Activated T-helper 1 cell treated with anti-CD3 and anti-CD28 coated beads, Interleukin-2, amount 50 U/mL, for 16 hours (primary cell): Measurements from ENCODE around the gene TRAF2.
A peak's percentile ranks its signal among the peaks of the same experiment; 100 is the strongest.
"Not testable (repeated sequence)": the region's sequence is repeated elsewhere in the genome, so short reads cannot be mapped to it uniquely, and the experiment has no call there.

Experiments used
- DNase-seq, 2 donors: peaks; one replicate each; pipeline ENCODE4 v3.0.0-alpha.2; 2020; ENCODE audit warnings: low read depth in 1 of 2, low spot score in 1 of 2

Gene TRAF2

GRCh38 chr9:136881691-136882108, 4.6 kb upstream of the TRAF2 start:
- DNase-seq: peak in 1 of 2 donors; percentile 19

GRCh38 chr9:136882109-136882946, 4.0 kb upstream of the TRAF2 start:
- peak; percentile 67 to 80 for DNase-seq

GRCh38 chr9:136882947-136883283, 3.4 kb upstream of the TRAF2 start:
- not testable (repeated sequence) for DNase-seq

- not testable (repeated sequence) for DNase-seq
Observed at GRCh38 chr9:136883670-136884069, 2.6 kb upstream of the TRAF2 start.

GRCh38 chr9:136886610-136887597, 588 bp downstream of the TRAF2 start:
- DNase-seq: peak in 1 of 2 donors; percentile 18

GRCh38 chr9:136888454-136888853, 2.1 kb downstream of the TRAF2 start:
- no peak for DNase-seq

GRCh38 chr9:136889858-136890257, 3.5 kb downstream of the TRAF2 start:
- no peak for DNase-seq

- no peak for DNase-seq
Observed at GRCh38 chr9:136890661-136891060, 4.3 kb downstream of the TRAF2 start.

GRCh38 chr9:136896027-136896426, 9.7 kb downstream of the TRAF2 start:
- no peak for DNase-seq

- no peak for DNase-seq
Observed at GRCh38 chr9:136898483-136899100, 12.3 kb downstream of the TRAF2 start.

GRCh38 chr9:136899196-136899595, 12.9 kb downstream of the TRAF2 start:
- no peak for DNase-seq

- no peak for DNase-seq
Observed at GRCh38 chr9:136900556-136900955, 14.2 kb downstream of the TRAF2 start.

- DNase-seq: no peak
Observed at GRCh38 chr9:136900988-136901515, 14.7 kb downstream of the TRAF2 start.

- DNase-seq: peak; percentile 25 to 62
Observed at GRCh38 chr9:136901516-136902258, 15.4 kb downstream of the TRAF2 start.

GRCh38 chr9:136902259-136902821, 16.0 kb downstream of the TRAF2 start:
- DNase-seq: peak; percentile 48 to 80

- DNase-seq: no peak
Observed at GRCh38 chr9:136903041-136903554, 16.8 kb downstream of the TRAF2 start.

- DNase-seq: no peak
Observed at GRCh38 chr9:136906266-136906665, 19.9 kb downstream of the TRAF2 start.

- no peak for DNase-seq
Observed at GRCh38 chr9:136907011-136907914, 20.9 kb downstream of the TRAF2 start.
